Left lung (tissue), 10 donors: ENCODE measurements around the gene CENPP. TPM values are rescaled to one million over a fixed set of nuclear protein-coding genes. Genes with fewer than 3 reads are reported as not detected.

Source experiments
- ATAC-seq: fragments of 200-7000 bp; cut with Tn5 transposase; one replicate; pipeline ENCODE4 v1.9.1; 2020; ENCODE audit warnings: moderate library complexity
- DNase-seq, 4 donors: peaks; one replicate each; pipeline ENCODE4 v3.0.0-alpha.2; 2013 to 2020
- H3K27ac ChIP-seq, 2 donors: fragments of 200-600 bp; sonication (generic) in 1 of 2; one replicate each; pipeline versions ENCODE4 v1.5.0 to v1.8.0; 2020 to 2021
- H3K27me3 ChIP-seq, 2 donors: fragments of 200-600 bp; sonication (generic) in 1 of 2; one replicate each; pipeline versions ENCODE4 v1.5.0 to v1.8.0; 2020 to 2021
- H3K36me3 ChIP-seq, 2 donors: fragments of 200-600 bp; sonication (generic) in 1 of 2; one replicate each; pipeline versions ENCODE4 v1.5.0 to v1.8.0; 2020 to 2021
- H3K4me1 ChIP-seq, 2 donors: fragments of 200-600 bp; one replicate each; pipeline ENCODE4 v1.8.0; 2021
- H3K4me3 ChIP-seq, 2 donors: fragments of 200-600 bp; sonication (generic) in 1 of 2; one replicate each; pipeline versions ENCODE4 v1.5.0 to v1.8.0; 2020 to 2021; ENCODE audit warnings: mild to moderate bottlenecking in 1 of 2
- H3K9me3 ChIP-seq, 2 donors: fragments of 200-600 bp; sonication (generic) in 1 of 2; one replicate each; pipeline versions ENCODE4 v1.5.0 to v1.8.0; 2020 to 2021
- intact Hi-C, 2 donors: fragments of 100-400 bp; cut with DNase I; formaldehyde crosslinking; loops; one replicate each; pipeline versions ENCODE4 v1.11.2 to v1.14.2; 2022
- polyA plus RNA-seq, 6 donors: library from polyadenylated mRNA; unstranded; fragments of 120-200 nt; gene quantifications; one replicate each; pipeline ENCODE4 v1.2.1, GENCODE V29; 2013; ENCODE audit not compliant: insufficient read length in 6 of 6
- total RNA-seq, 2 donors: library from RNA; stranded (reverse); fragmentation: NEBNext Ultra II Directional; extraction: Animal tissue kit (Norgen Biotek cat#: 25700); gene quantifications; one replicate each; pipeline ENCODE4 v1.2.1, GENCODE V29; 2021
- TF ChIP-seq, protein P1 (sequence below), 2 donors: fragments of 200-600 bp; sonication (generic) in 1 of 2; IDR thresholded peaks; one replicate each; pipeline versions ENCODE4 v1.5.0 to v1.8.0; 2021; ENCODE audit warnings: antibody characterized with exemption in 2 of 2
- donor health status: DM: no; HTN: yes; CAD: no.
- donor health status: DM: no; HTN: no; CAD: no.

CENPP gene
- total and polyA plus RNA-seq, 8 donors, result 3.2 to 9.0 (median 5.7) TPM

DNA sequence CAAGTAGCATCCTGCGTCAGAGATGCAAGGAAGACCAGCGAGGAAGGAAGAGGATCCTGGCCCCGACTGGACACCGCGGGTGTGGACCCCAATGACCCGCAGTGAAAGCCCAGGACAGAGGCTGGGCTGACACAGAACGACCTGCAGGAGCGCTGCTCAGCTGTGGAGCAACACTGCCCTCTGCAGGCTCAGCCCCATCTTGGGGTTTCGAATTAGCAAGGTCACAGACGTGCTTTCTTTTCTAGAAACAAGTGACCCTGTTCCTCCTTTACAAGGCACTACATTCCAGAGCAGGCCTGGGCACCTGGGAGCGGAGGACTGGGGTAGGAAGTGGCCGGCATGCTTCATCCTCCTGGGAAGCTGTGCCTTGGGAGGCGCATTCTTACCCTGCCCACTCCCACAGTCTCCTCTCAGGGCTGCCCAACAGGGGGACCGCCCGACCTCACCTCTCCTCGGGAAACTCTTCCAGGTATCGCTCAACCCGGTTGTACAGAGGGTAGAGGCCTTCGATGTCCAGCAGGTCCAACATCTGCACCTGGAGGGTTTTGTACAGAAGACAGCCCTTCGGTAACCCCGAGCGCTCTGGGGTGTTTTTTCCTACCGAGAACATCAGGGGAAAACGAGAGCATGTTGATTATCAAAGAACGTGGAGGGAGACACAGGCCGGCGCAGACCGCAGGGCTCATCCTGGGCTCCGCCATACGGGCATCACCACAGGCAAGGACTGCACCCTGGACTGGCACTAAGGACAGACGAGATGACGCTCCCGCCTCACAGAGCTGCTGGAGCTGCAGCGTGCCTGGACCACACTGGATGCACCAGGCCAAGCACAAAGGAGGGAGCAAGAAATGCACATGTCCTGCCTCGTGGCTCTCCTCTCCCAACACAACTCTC is 309.2 kb downstream of the CENPP start:
- Histone ChIP-seq H3K4me3 (no peak overlapping the region), H3K36me3 (peaks cover 0 to 95% of the 10 kb centered on the region in 2 donors), H3K9me3 (no peaks in the 10 kb centered on the region), H3K27me3 (no peaks in the 10 kb centered on the region), H3K4me1 (no peaks in the 10 kb centered on the region), H3K27ac (no peak overlapping the region)
- intact Hi-C loops, result no loop called here
- ATAC-seq, result peak; percentile 95
- peak; percentile 66 to 84 (median 77) for DNase-seq
- TF ChIP-seq, protein P1, sequence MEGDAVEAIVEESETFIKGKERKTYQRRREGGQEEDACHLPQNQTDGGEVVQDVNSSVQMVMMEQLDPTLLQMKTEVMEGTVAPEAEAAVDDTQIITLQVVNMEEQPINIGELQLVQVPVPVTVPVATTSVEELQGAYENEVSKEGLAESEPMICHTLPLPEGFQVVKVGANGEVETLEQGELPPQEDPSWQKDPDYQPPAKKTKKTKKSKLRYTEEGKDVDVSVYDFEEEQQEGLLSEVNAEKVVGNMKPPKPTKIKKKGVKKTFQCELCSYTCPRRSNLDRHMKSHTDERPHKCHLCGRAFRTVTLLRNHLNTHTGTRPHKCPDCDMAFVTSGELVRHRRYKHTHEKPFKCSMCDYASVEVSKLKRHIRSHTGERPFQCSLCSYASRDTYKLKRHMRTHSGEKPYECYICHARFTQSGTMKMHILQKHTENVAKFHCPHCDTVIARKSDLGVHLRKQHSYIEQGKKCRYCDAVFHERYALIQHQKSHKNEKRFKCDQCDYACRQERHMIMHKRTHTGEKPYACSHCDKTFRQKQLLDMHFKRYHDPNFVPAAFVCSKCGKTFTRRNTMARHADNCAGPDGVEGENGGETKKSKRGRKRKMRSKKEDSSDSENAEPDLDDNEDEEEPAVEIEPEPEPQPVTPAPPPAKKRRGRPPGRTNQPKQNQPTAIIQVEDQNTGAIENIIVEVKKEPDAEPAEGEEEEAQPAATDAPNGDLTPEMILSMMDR (IDR thresholded peaks at IDR 0.05), result peak; percentile 72 to 85

DNA sequence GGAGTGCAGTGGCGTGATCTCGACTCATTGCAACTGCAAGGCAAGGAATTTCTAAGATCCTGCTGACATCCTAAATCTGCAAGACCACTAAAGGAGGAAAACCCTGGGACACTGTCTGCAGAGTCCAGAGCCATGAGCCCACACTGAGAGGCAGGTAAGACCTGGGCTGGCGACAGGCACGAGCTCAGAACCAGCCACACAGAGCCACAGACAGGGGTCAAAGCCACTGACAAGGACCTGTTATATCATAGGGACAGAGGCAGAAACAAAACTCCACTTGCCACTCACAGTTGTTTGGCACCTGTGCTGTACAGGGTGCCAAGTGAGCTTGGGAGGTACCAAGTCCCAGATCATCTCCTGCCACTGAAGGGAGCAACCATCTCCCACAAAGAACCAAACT is 310.0 kb downstream of the CENPP start:
- ATAC-seq, result no peak
- Histone ChIP-seq H3K27me3 (no peaks in the 10 kb centered on the region), H3K27ac (no peak overlapping the region), H3K9me3 (no peaks in the 10 kb centered on the region), H3K4me1 (no peaks in the 10 kb centered on the region), H3K4me3 (no peak overlapping the region), H3K36me3 (peaks cover 0 to 100% of the 10 kb centered on the region in 2 donors)
- intact Hi-C loops, result no loop called here
- TF ChIP-seq, protein P1 (IDR thresholded peaks at IDR 0.05), result no peak
- DNase-seq, result peak in 1 of 4 donors; percentile 24

DNA sequence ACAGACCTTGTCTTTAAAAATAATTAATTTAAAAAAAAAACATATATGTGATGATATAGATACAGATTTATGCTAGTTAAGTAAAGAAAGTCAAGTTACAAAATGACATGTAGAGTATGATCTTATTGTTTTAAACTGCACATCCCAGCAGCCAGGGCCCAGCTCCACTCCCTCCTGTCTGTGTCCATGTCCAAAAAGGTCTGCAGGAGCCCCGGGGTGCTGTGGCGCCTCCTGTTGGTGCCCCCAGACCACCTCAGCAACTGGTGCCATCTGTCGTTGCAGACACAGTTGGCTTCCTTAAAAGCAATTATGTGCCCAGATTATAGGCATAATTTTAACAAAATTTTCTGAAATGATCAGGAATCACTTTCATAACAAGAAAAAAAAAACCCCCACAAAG is 310.9 kb downstream of the CENPP start:
- Histone ChIP-seq H3K36me3 (peaks cover 0 to 100% of the 10 kb centered on the region in 2 donors), H3K9me3 (no peaks in the 10 kb centered on the region), H3K4me1 (no peaks in the 10 kb centered on the region), H3K4me3 (no peak overlapping the region), H3K27me3 (no peaks in the 10 kb centered on the region), H3K27ac (no peak overlapping the region)
- TF ChIP-seq, protein P1 (IDR thresholded peaks at IDR 0.05), result no peak
- ATAC-seq (no peak), DNase-seq (peak in 1 of 4 donors; percentile 16)
- intact Hi-C loops, result no loop called here

DNA sequence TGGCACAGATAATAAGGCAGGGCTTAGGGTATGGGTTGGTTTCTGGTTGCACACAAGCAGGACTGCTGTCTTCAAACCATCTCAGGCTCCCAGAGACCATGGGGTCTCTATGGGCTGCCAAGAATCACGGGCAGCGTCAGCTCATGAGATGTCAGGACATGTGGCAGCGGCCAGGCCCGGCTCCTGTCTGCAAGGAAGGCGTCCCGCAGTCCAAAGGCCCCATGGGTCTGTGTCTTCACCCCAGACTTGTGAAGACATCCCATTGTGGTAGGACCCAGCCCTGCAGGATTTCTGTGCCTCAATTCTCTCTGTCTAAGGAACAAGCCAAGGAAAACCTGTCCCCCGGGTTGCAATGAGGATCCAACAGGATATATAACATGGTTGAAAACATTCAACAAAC is 311.6 kb downstream of the CENPP start:
- TF ChIP-seq, protein P1 (IDR thresholded peaks at IDR 0.05), result no peak
- intact Hi-C loops, result no loop called here
- DNase-seq (peak in 1 of 4 donors; percentile 72), ATAC-seq (no peak)
- H3K9me3 ChIP-seq, result no peaks in the 10 kb centered on the region
- peaks cover 0 to 100% of the 10 kb centered on the region in 2 donors for H3K36me3 ChIP-seq
- no peak overlapping the region for H3K4me3 ChIP-seq
- H3K4me1 ChIP-seq, result no peaks in the 10 kb centered on the region
- H3K27me3 ChIP-seq, result no peaks in the 10 kb centered on the region
- no peak overlapping the region for H3K27ac ChIP-seq

DNA sequence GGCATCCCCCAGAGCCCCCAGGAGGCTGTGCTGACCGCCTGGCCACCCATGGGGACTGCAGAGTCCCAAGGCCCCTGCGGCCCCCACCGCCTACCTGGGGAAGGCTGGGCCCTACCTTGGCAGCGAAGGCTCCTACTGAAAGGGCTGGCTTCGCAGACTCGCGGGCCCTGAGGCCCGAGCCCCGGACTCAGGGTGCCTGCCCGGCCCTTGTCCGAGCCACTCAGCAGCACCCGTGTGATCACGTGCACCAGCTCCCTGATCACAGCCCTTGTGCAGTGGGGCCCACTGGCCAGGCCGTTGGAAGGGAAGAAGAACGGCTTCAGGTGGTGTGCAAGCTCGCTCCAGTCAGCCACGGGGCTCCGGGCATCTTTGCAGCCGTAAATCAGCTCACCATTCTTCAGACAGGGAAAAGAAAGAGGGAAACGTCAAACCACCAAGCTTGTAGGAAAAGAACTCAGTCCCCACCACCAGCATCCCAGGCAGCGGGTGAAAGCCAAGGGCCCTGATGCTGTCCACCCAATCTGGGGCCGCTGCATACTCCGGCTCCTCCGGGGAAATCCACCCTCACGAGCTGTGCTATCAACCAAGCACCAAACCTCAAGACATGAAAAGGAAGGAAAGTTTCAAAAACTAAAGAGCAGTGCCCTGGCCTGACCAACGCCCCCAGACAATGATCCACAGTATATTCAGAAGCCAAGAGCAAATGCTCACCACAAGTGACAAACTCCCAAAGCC is 312.3 kb downstream of the CENPP start:
- TF ChIP-seq, protein P1 (IDR thresholded peaks at IDR 0.05), result no peak
- Histone ChIP-seq H3K4me1 (no peaks in the 10 kb centered on the region), H3K27me3 (no peaks in the 10 kb centered on the region), H3K9me3 (no peaks in the 10 kb centered on the region), H3K36me3 (peaks cover 0 to 100% of the 10 kb centered on the region in 2 donors), H3K4me3 (no peak overlapping the region), H3K27ac (no peak overlapping the region)
- intact Hi-C loops, result no loop called here
- DNase-seq (peak in 1 of 4 donors; percentile 61), ATAC-seq (no peak)
